ENCODE data around the gene PRR33.
A peak's percentile ranks its signal among the peaks of the same experiment; 100 is the strongest.

PRR33 gene

DNA sequence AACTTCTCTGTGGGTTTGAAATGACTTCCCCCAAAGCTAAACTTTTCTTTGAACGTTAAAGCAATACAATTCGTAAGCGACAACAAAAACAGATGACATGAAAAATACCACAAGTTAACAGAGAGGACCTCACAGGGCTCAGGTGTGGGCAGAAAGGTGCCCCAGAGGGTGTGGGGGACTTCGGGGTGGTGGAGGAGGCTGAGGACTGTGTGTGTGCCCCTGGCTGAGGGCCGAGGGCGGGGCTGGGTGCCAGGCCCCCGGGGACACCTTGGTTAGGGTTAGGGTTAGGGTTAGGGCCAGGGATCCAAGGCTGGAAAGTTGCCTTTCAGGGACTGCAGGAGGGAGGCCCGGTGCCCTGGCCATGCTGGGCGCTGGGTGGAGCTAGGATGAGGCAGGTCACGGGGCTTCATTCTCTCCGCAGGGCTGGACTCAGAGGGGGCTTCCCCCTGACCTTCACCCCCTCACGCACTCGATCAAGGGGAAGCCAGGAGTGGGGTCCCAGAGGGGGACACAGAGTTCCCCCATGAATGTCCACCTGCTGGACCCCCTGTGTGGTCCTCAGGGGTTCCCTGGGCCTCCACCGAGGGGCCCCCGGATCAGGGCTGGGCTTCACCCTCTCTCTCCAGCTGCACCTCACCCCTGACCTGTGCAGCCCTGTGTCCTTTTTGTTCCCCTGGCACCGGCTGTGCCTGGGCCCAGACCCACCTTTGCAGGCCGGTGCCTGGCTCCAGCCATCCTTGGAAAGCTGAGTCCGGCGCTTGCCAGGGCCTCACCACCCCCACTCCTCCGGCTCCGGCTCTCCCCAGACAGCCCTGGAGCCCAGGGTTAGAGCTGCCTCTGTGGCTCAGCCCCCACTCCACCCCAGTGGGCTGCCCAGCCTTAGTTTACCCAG, 45.9 kb downstream of the PRR33 start:
- no peak for DNase-seq

DNA sequence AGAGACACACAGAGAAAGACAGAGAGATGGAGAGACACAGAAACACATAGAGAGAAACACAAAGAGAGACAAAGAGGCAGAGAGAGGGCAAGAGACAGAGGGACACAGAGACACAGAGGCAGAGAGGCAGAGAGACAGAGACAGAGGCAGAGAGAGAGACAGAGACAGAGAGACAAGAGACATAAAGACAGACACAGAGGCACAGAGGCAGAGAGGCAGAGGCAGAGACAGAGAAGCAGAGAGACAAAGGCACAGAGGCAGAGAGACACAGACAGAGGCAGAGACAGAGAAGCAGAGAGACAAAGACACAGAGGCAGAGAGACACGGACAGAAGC, 46.6 kb downstream of the PRR33 start:
- DNase-seq: no peak

DNA sequence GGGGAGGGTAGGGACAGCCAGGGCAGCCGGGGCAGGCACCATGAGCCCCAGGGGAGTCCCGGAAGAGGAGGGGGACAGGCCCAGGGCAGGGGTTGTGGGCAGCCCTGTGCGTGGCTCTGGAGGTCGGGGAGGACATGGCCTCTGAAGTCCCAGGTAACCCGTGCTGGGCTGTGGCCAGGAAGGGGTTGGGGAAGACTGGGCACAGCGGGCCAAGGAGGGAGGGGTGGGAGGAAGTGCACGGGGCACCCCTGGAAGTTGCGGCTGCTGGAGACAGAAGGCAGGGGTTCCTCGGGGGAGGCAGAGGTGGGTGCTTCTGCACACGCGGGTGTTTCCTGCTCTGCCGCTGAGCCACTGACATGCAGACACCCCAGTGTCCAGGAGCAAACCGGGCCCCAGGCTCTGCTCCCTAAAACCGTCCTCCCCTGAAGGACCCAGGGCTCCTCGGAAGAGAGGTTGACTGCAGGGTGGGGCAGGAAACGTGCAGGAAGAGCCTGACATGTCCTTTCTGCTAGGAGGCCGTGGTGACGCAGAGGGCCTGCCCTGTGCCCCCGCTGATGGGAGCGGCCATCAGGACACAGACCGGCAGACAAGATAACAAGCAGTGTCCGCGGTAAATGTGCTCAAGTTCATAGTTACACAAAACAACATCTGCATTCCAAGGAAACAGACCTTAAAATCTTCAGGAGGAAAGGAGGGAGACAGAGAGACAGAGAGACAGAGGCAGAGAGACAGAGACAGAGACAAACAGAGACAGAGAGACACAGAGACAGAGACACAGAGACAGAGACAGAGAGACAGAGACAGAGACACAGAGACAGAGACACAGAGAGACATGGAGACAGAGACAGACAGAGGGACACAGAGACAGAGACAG, 47.2 kb downstream of the PRR33 start:
- peak; percentile 43 for DNase-seq

- DNase-seq: no peak
Observed at GRCh38 chr11:1843796-1844195, 47.9 kb downstream of the PRR33 start.

DNA sequence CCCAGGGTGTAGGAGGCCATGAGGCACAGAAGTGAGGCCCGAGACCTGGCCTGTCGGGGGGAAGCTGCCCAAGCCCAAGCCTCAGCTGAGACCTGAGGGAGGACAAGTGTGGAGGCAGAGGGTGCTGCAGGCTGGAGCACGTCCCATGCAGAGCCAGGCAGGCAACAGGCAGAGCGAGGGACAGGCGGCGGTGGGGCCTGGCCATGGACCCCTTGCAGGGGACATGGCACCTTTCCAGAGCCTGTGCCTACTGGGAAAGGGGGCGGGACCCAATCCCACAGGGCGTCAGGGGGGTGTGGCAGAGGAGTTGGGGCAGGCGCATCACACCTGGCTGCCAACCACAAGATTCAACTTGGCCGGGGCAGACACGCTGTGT, 48.6 kb downstream of the PRR33 start:
- no peak for DNase-seq

GRCh38 chr11:1842149-1843097, 49.3 kb downstream of the PRR33 start:
- DNase-seq: no peak

DNA sequence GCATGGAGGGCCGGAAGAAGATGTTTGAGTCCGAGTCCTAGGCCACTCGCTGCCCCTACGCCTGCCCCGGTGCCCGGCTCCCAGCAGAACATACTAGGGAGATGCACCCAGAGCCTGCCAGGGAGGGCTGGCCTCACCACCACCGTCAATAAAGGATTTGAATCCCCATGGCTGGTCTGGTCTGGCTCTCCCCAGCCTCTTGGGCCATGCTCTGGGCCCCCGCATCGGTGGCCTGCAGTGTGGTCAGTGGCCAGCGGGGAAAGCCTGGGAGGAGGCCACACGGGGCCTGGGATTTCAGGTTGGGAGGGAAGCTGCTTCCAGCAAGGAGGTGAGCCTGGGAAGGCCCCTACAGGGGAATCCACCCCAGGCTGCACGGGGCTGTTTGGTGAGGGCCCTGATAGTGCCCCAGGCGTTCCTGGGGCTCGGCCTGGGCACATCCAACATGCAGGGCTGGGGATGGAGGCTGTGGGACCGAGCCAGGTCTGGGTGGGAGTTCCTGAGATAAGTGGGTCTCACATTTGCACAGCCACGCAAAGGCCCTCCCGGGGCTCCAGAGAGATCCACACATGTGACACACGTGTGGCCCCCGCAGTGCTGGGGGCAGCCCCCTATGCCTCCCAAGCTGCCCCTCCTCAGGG, 50.1 kb downstream of the PRR33 start:
- no peak for DNase-seq

DNA sequence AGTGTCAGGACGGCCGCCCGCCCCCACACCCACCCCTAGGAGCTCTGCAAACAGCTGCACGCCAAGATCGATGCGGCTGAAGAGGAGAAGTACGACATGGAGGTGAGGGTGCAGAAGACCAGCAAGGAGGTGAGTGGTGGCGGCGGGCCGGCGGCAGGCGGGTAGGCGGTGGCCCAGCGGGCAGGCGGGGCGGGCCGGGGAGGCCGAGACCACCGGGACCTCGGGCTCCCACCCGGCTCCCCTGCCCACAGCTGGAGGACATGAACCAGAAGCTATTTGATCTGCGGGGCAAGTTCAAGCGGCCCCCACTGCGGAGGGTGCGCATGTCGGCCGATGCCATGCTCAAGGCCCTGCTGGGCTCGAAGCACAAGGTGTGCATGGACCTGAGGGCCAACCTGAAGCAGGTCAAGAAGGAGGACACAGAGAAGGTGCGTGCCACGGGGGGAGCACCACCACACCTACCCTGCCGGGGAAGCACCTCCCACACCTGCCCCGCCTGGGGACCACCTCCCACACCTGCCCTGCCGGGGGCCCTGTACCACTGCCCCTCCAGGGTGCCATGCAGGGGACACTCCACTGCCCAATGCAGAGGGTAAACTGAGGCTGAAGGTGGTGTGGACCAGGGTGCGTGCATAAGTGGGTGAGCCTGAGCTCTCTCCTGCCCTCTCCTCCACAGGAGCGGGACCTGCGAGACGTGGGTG, 50.8 kb downstream of the PRR33 start:
- no peak for DNase-seq

GRCh38 chr11:1839924-1840779, 51.5 kb downstream of the PRR33 start:
- no peak for DNase-seq

DNA sequence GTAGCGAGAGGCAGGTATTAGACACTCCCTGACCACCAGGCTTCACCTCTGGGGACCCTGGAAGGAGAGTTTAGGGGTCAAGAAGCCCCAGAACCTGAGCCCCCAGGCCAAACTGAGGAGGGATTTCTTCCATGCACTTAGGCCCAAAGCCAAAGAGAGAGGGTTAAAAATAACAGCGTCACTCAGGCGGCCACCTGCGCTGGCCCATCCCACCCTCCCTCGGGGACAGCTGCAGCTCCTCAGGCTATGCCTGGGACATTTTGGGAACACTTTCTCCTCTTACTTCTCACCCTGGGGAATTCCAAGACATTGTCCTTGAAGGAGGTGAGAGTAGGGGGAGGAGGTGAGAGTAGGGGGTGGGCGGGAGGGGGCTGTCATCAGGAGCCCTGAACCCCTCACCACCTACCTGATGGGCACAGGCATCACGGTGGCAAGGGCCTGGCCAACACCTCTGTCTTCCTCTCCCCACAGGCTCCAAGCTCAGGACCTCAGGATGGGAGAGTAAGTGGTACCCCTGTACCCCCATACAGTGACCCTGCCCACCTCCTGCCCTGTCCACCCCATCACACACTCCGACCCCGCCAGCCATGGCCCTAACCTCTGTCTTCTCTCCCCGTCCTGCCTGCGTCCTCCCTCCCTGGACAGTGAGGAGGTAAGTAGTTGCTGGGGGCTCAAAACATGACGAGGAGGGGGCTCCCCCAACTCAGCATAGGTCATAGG, 52.3 kb downstream of the PRR33 start:
- DNase-seq: no peak

DNA sequence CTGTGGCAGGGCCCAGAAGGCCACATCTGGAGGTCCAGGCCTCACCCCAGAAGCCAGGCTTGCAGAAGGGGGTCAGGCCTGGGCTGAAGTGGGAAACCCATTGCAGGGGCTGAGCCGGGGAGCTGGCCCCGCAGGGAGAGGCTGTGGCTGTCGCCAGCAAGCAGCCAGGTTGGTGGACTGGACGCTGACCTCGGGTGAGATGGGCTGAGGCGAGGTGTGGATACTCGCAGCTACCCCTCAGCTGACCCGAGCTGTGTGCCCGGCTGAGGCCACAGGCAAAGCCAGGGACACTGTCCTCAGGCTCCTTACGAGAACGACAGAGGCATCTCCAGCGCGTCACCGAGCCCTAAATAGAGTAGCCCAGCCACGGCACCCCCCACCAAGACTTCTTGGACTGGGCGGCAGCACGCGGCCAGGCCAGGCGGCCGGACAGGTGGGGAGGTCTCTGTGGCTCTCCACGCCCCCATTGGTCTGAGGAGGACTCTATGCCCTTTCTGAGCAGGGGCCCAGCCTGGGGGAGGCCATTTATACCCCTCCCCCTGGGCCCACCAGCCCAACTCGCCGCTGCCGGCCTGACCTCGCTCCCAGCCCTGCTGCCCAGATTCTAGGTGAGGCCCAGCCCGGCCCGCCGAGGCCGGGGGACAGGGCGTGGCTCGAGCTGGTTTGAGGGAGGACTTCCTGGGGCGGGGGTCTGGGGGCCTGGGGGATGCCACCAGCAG, 53.1 kb downstream of the PRR33 start, which contains the start of gene TNNI2:
TSS of gene TNNI2 (plus strand) at position 556 of the 719 bp plus-strand sequence. CDS start 716 bp downstream, outside the sequence.
- no peak for DNase-seq

Data from activated effector memory CD4-positive, alpha-beta T cell treated with Interleukin-2 at 50 U/mL for 16 hours (primary cell).